HEK293 (cell line): ENCODE results near the gene PKD2L1.

Experiments used
- EGR2 ChIP-seq: fragments of 450-650 bp; formaldehyde crosslinking; IDR thresholded peaks from 2 replicates; pipeline ENCODE4 v1.5.1; 2016; ENCODE audit warnings: low read depth, missing biosample characterization, missing genetic modification characterization
- KLF8 ChIP-seq: fragments of 450-650 bp; formaldehyde crosslinking; IDR thresholded peaks from 2 replicates; pipeline ENCODE4 v1.5.1; 2016; ENCODE audit warnings: missing biosample characterization, missing genetic modification characterization
- PATZ1 ChIP-seq: fragments of 450-650 bp; formaldehyde crosslinking; IDR thresholded peaks from 2 replicates; pipeline ENCODE4 v1.5.1; 2016; ENCODE audit warnings: missing biosample characterization, missing genetic modification characterization
- RBAK ChIP-seq: fragments of 450-650 bp; formaldehyde crosslinking; IDR thresholded peaks from 2 replicates; pipeline ENCODE4 v1.5.1; 2016; ENCODE audit warnings: missing biosample characterization, missing genetic modification characterization
- ZBTB11 ChIP-seq: fragments of 450-650 bp; formaldehyde crosslinking; conservative IDR thresholded peaks from 2 replicates; pipeline ENCODE4 v1.5.1; 2016; ENCODE audit warnings: low read depth, missing biosample characterization, missing genetic modification characterization
- ZBTB26 ChIP-seq: fragments of 450-650 bp; formaldehyde crosslinking; optimal IDR thresholded peaks from 2 replicates; pipeline ENCODE3; 2016; ENCODE audit warnings: missing biosample characterization, mild to moderate bottlenecking, missing genetic modification characterization
- ZFHX2 ChIP-seq: fragments of 450-650 bp; formaldehyde crosslinking; conservative IDR thresholded peaks from 2 replicates; pipeline ENCODE4 v1.5.1; 2016; ENCODE audit warnings: missing biosample characterization, missing genetic modification characterization
- ZFP37 ChIP-seq: fragments of 450-650 bp; formaldehyde crosslinking; IDR thresholded peaks from 2 replicates; pipeline ENCODE4 v1.5.1; 2016; ENCODE audit warnings: missing biosample characterization, missing genetic modification characterization
- ZNF112 ChIP-seq: fragments of 450-650 bp; formaldehyde crosslinking; IDR thresholded peaks from 2 replicates; pipeline ENCODE4 v1.5.0; 2017; ENCODE audit warnings: missing biosample characterization, missing genetic modification characterization
- ZNF423 ChIP-seq: fragments of 450-650 bp; formaldehyde crosslinking; IDR thresholded peaks from 2 replicates; pipeline ENCODE4 v1.5.1; 2016; ENCODE audit warnings: missing biosample characterization, missing genetic modification characterization
- ZNF561 ChIP-seq: fragments of 450-650 bp; IDR thresholded peaks from 2 replicates; pipeline ENCODE4 v1.5.1; 2018; ENCODE audit warnings: missing biosample characterization, missing genetic modification characterization, borderline replicate concordance
- ZNF621 ChIP-seq: fragments of 450-650 bp; formaldehyde crosslinking; IDR thresholded peaks from 2 replicates; pipeline ENCODE4 v1.5.1; 2017; ENCODE audit warnings: missing biosample characterization, missing genetic modification characterization
- ZNF624 ChIP-seq: fragments of 450-650 bp; formaldehyde crosslinking; IDR thresholded peaks from 2 replicates; pipeline ENCODE4 v1.5.1; 2017; ENCODE audit warnings: missing biosample characterization, missing genetic modification characterization
- ZNF785 ChIP-seq: fragments of 450-650 bp; formaldehyde crosslinking; IDR thresholded peaks from 2 replicates; pipeline ENCODE4 v1.5.1; 2016; ENCODE audit warnings: missing biosample characterization, missing genetic modification characterization
- ZNF843 ChIP-seq: fragments of 450-650 bp; formaldehyde crosslinking; IDR thresholded peaks from 2 replicates; pipeline ENCODE4 v1.5.1; 2016; ENCODE audit warnings: missing biosample characterization, missing genetic modification characterization
- ZSCAN5A ChIP-seq: fragments of 450-650 bp; formaldehyde crosslinking; IDR thresholded peaks from 2 replicates; pipeline ENCODE4 v1.5.1; 2016; ENCODE audit warnings: missing biosample characterization, missing genetic modification characterization
- ZXDB ChIP-seq: fragments of 450-650 bp; formaldehyde crosslinking; IDR thresholded peaks from 2 replicates; pipeline ENCODE4 v1.5.1; 2016; ENCODE audit warnings: missing biosample characterization, missing genetic modification characterization
- TF ChIP-seq, protein P1 (sequence below): fragments of 450-650 bp; formaldehyde crosslinking; IDR thresholded peaks from 2 replicates; pipeline ENCODE4 v1.5.1; 2017; ENCODE audit warnings: missing biosample characterization, missing genetic modification characterization
- TF ChIP-seq, protein P2 (sequence below): fragments of 450-650 bp; formaldehyde crosslinking; IDR thresholded peaks from 2 replicates; pipeline ENCODE4 v1.5.1; 2017; ENCODE audit warnings: missing biosample characterization, missing genetic modification characterization
- TF ChIP-seq, protein P3 (sequence below): fragments of 450-650 bp; formaldehyde crosslinking; IDR thresholded peaks from 2 replicates; pipeline ENCODE4 v1.5.1; 2017; ENCODE audit warnings: missing biosample characterization, missing genetic modification characterization
- TF ChIP-seq, protein P4 (sequence below): fragments of 450-650 bp; formaldehyde crosslinking; IDR thresholded peaks from 2 replicates; pipeline ENCODE4 v1.5.1; 2016; ENCODE audit warnings: missing biosample characterization, missing genetic modification characterization
- TF ChIP-seq, protein P5 (sequence below): fragments of 450-650 bp; formaldehyde crosslinking; IDR thresholded peaks from 2 replicates; pipeline ENCODE4 v1.5.1; 2016; ENCODE audit warnings: missing biosample characterization, missing genetic modification characterization

Gene PKD2L1

GRCh38 chr10:100286051-100287033, 43.7 kb downstream of the PKD2L1 start, which contains the start of gene BLOC1S2 (continued):
- TF ChIP-seq, protein P1, sequence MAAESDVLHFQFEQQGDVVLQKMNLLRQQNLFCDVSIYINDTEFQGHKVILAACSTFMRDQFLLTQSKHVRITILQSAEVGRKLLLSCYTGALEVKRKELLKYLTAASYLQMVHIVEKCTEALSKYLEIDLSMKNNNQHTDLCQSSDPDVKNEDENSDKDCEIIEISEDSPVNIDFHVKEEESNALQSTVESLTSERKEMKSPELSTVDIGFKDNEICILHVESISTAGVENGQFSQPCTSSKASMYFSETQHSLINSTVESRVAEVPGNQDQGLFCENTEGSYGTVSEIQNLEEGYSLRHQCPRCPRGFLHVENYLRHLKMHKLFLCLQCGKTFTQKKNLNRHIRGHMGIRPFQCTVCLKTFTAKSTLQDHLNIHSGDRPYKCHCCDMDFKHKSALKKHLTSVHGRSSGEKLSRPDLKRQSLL (tag by site-specific recombination): peak; percentile 66; the same call in 1 of the 2 replicates
- 0 out of 2 replicates have a peak, but pooled peaks have one; percentile 68 for TF ChIP-seq ZSCAN5A
- TF ChIP-seq ZNF112: no peak
- no peak for TF ChIP-seq ZNF561 (tag by site-specific recombination)
- TF ChIP-seq ZNF624 (tag by site-specific recombination): peak; percentile 85; the same call in 1 of the 2 replicates
- TF ChIP-seq PATZ1 (tag by site-specific recombination): peak; percentile 99
- peak; percentile 96 for TF ChIP-seq EGR2 (tag by site-specific recombination)
- TF ChIP-seq RBAK (tag by site-specific recombination): no peak
- TF ChIP-seq ZNF785: no peak
- TF ChIP-seq ZBTB26 (tag by site-specific recombination): peak; percentile 76
- TF ChIP-seq, protein P2, sequence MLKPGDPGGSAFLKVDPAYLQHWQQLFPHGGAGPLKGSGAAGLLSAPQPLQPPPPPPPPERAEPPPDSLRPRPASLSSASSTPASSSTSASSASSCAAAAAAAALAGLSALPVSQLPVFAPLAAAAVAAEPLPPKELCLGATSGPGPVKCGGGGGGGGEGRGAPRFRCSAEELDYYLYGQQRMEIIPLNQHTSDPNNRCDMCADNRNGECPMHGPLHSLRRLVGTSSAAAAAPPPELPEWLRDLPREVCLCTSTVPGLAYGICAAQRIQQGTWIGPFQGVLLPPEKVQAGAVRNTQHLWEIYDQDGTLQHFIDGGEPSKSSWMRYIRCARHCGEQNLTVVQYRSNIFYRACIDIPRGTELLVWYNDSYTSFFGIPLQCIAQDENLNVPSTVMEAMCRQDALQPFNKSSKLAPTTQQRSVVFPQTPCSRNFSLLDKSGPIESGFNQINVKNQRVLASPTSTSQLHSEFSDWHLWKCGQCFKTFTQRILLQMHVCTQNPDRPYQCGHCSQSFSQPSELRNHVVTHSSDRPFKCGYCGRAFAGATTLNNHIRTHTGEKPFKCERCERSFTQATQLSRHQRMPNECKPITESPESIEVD (tag by site-specific recombination): no peak
- TF ChIP-seq ZFP37 (tag by site-specific recombination): peak; percentile 97
- TF ChIP-seq KLF8: peak; percentile 94
- TF ChIP-seq, protein P3, sequence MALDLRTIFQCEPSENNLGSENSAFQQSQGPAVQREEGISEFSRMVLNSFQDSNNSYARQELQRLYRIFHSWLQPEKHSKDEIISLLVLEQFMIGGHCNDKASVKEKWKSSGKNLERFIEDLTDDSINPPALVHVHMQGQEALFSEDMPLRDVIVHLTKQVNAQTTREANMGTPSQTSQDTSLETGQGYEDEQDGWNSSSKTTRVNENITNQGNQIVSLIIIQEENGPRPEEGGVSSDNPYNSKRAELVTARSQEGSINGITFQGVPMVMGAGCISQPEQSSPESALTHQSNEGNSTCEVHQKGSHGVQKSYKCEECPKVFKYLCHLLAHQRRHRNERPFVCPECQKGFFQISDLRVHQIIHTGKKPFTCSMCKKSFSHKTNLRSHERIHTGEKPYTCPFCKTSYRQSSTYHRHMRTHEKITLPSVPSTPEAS (tag by site-specific recombination): peak; percentile 81; the same call in 1 of the 2 replicates
- TF ChIP-seq ZBTB11 (tag by site-specific recombination): peak; percentile 95
- TF ChIP-seq ZNF423 (tag by site-specific recombination): no peak
- TF ChIP-seq, protein P4, sequence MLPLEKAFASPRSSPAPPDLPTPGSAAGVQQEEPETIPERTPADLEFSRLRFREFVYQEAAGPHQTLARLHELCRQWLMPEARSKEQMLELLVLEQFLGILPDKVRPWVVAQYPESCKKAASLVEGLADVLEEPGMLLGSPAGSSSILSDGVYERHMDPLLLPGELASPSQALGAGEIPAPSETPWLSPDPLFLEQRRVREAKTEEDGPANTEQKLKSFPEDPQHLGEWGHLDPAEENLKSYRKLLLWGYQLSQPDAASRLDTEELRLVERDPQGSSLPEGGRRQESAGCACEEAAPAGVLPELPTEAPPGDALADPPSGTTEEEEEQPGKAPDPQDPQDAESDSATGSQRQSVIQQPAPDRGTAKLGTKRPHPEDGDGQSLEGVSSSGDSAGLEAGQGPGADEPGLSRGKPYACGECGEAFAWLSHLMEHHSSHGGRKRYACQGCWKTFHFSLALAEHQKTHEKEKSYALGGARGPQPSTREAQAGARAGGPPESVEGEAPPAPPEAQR (tag by site-specific recombination): no peak; the same call in 1 of the 2 replicates
- TF ChIP-seq ZNF621 (tag by site-specific recombination): no peak
- peak; percentile 76 for TF ChIP-seq ZNF843 (tag by site-specific recombination)
- TF ChIP-seq ZXDB (tag by site-specific recombination): peak; percentile 96
- TF ChIP-seq, protein P5, sequence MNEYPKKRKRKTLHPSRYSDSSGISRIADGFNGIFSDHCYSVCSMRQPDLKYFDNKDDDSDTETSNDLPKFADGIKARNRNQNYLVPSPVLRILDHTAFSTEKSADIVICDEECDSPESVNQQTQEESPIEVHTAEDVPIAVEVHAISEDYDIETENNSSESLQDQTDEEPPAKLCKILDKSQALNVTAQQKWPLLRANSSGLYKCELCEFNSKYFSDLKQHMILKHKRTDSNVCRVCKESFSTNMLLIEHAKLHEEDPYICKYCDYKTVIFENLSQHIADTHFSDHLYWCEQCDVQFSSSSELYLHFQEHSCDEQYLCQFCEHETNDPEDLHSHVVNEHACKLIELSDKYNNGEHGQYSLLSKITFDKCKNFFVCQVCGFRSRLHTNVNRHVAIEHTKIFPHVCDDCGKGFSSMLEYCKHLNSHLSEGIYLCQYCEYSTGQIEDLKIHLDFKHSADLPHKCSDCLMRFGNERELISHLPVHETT (tag by site-specific recombination): peak; percentile 91
- TF ChIP-seq ZFHX2: peak; percentile 97
